Left lung (tissue), 10 donors: ENCODE measurements around the gene CAPZA1. TPM values are rescaled to one million over a fixed set of nuclear protein-coding genes. Genes with fewer than 3 reads are reported as not detected.

Experiments used
- ATAC-seq: fragments of 200-7000 bp; cut with Tn5 transposase; one replicate; pipeline ENCODE4 v1.9.1; 2020; ENCODE audit warnings: moderate library complexity
- DNase-seq, 4 donors: peaks; one replicate each; pipeline ENCODE4 v3.0.0-alpha.2; 2013 to 2020
- H3K27ac ChIP-seq, 2 donors: fragments of 200-600 bp; sonication (generic) in 1 of 2; one replicate each; pipeline versions ENCODE4 v1.5.0 to v1.8.0; 2020 to 2021
- H3K27me3 ChIP-seq, 2 donors: fragments of 200-600 bp; sonication (generic) in 1 of 2; one replicate each; pipeline versions ENCODE4 v1.5.0 to v1.8.0; 2020 to 2021
- H3K36me3 ChIP-seq, 2 donors: fragments of 200-600 bp; sonication (generic) in 1 of 2; one replicate each; pipeline versions ENCODE4 v1.5.0 to v1.8.0; 2020 to 2021
- H3K4me1 ChIP-seq, 2 donors: fragments of 200-600 bp; one replicate each; pipeline ENCODE4 v1.8.0; 2021
- H3K4me3 ChIP-seq, 2 donors: fragments of 200-600 bp; sonication (generic) in 1 of 2; one replicate each; pipeline versions ENCODE4 v1.5.0 to v1.8.0; 2020 to 2021; ENCODE audit warnings: mild to moderate bottlenecking in 1 of 2
- H3K9me3 ChIP-seq, 2 donors: fragments of 200-600 bp; sonication (generic) in 1 of 2; one replicate each; pipeline versions ENCODE4 v1.5.0 to v1.8.0; 2020 to 2021
- intact Hi-C, 2 donors: fragments of 100-400 bp; cut with DNase I; formaldehyde crosslinking; loops; one replicate each; pipeline versions ENCODE4 v1.11.2 to v1.14.2; 2022
- polyA plus RNA-seq, 6 donors: library from polyadenylated mRNA; unstranded; fragments of 120-200 nt; gene quantifications; one replicate each; pipeline ENCODE4 v1.2.1, GENCODE V29; 2013; ENCODE audit not compliant: insufficient read length in 6 of 6
- total RNA-seq, 2 donors: library from RNA; stranded (reverse); fragmentation: NEBNext Ultra II Directional; extraction: Animal tissue kit (Norgen Biotek cat#: 25700); gene quantifications; one replicate each; pipeline ENCODE4 v1.2.1, GENCODE V29; 2021
- TF ChIP-seq, protein P1 (sequence below), 2 donors: fragments of 200-600 bp; sonication (generic) in 1 of 2; IDR thresholded peaks; one replicate each; pipeline versions ENCODE4 v1.5.0 to v1.8.0; 2021; ENCODE audit warnings: antibody characterized with exemption in 2 of 2
- donor health status: DM: no; HTN: yes; CAD: no.
- donor health status: DM: no; HTN: no; CAD: no.

The CAPZA1 gene
- total and polyA plus RNA-seq, 8 donors: 122 to 167 (median 146) TPM

DNA sequence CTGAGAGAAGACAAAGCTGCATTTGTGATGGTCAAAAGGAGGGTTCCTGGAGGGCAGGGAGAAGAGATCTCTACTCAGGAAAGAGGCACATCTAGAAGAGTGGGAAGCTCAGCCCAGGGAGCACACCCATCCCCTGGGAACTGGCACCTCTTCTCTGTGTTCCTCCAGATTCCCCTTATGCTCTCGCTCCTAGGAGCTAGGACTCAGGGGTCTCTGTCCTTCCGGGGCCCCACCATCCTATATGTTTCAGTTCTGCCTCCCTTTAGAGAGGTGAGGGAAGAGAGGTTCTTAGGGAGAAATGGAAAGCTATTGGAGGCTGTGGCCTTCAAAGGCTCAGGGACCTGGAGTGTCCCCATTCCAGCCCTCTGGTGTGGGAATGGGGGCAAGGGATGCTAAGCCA, 100.1 kb downstream of the CAPZA1 start:
- Histone ChIP-seq H3K36me3 (no peaks in the 10 kb centered on the region), H3K4me3 (no peak overlapping the region), H3K27me3 (peaks cover 0 to 51% of the 10 kb centered on the region in 2 donors), H3K4me1 (peaks cover 13 to 34% of the 10 kb centered on the region in 2 donors), H3K9me3 (no peaks in the 10 kb centered on the region), H3K27ac (no peak overlapping the region)
- ATAC-seq: no peak
- TF ChIP-seq, protein P1, sequence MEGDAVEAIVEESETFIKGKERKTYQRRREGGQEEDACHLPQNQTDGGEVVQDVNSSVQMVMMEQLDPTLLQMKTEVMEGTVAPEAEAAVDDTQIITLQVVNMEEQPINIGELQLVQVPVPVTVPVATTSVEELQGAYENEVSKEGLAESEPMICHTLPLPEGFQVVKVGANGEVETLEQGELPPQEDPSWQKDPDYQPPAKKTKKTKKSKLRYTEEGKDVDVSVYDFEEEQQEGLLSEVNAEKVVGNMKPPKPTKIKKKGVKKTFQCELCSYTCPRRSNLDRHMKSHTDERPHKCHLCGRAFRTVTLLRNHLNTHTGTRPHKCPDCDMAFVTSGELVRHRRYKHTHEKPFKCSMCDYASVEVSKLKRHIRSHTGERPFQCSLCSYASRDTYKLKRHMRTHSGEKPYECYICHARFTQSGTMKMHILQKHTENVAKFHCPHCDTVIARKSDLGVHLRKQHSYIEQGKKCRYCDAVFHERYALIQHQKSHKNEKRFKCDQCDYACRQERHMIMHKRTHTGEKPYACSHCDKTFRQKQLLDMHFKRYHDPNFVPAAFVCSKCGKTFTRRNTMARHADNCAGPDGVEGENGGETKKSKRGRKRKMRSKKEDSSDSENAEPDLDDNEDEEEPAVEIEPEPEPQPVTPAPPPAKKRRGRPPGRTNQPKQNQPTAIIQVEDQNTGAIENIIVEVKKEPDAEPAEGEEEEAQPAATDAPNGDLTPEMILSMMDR (IDR thresholded peaks at IDR 0.05): no peak
- intact Hi-C loops: loop anchor here (5.0 to 10.0 kb wide), 2 partner anchors 83 to 85 kb away; no protein-coding TSS in a partner anchor
- no peak for DNase-seq

DNA sequence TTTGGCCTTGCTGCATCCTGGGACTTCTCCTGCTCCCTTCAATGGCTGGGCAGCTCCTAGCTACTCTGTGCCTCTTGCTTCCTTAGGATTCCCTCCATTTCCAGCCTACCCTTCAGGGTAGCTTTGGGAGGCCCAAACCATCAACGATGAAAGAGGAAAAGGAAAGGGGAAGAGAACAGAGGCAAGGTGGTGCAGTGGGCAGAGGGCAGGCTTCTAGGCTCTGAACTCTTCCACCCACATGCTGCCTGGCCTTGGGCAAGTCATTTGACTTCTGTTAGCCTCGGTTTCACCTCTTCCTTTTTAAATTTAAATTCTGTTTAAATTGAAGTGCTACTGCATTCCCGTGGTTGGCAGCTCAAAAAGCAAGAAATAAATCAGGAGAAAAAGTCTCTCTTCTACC, 101.2 kb downstream of the CAPZA1 start:
- TF ChIP-seq, protein P1 (IDR thresholded peaks at IDR 0.05): no peak
- no peaks in the 10 kb centered on the region for H3K36me3 ChIP-seq
- ATAC-seq (no peak), DNase-seq (no peak)
- no peak overlapping the region for H3K27ac ChIP-seq
- intact Hi-C loops: loop anchor here in 1 of 2 donors (10.0 kb wide), 1 partner anchor 84 kb away; no protein-coding TSS in a partner anchor
- H3K27me3 ChIP-seq: peaks cover 0 to 48% of the 10 kb centered on the region in 2 donors
- H3K4me1 ChIP-seq: peaks cover 10 to 27% of the 10 kb centered on the region in 2 donors
- H3K9me3 ChIP-seq: no peaks in the 10 kb centered on the region
- H3K4me3 ChIP-seq: no peak overlapping the region

Other genes starting within 250 kb of the CAPZA1 start
- gene CTTNBP2NL, start 223.6 kb upstream of the CAPZA1 start, total RNA-seq: 10 to 100 TPM; 42.3 to 49.2 TPM
- 10 to 100 TPM; 34.6 to 40.8 (median 36.9) TPM for gene CTTNBP2NL, start 223.6 kb upstream of the CAPZA1 start, polyA plus RNA-seq
- 1 to 10 TPM; 4.5 to 5.3 TPM for gene WNT2B, start 110.9 kb upstream of the CAPZA1 start, total RNA-seq
- 1 to 10 TPM; 3.6 to 6.1 (median 5.0) TPM for gene WNT2B, start 110.9 kb upstream of the CAPZA1 start, polyA plus RNA-seq
- gene ST7L, start 691 bp upstream of the CAPZA1 start, total RNA-seq: 10 to 100 TPM; 15.9 to 23.6 TPM
- 10 to 100 TPM; 26.4 to 35.2 (median 28.0) TPM for gene ST7L, start 691 bp upstream of the CAPZA1 start, polyA plus RNA-seq
- gene MOV10, start 54.8 kb downstream of the CAPZA1 start, total RNA-seq: 10 to 100 TPM; 57.8 to 59.0 TPM
- gene MOV10, start 54.8 kb downstream of the CAPZA1 start, polyA plus RNA-seq: 10 to 100 TPM; 69.5 to 81.3 (median 75.0) TPM
- 100 to 1,000 TPM; 195 to 197 TPM for gene RHOC, start 87.3 kb downstream of the CAPZA1 start, total RNA-seq
- gene RHOC, start 87.3 kb downstream of the CAPZA1 start, polyA plus RNA-seq: 100 to 1,000 TPM; 204 to 259 (median 210) TPM
- under 1 TPM; 0.76 to 0.93 TPM for gene PPM1J, start 95.5 kb downstream of the CAPZA1 start, total RNA-seq
- under 1 TPM; 0.47 to 0.72 (median 0.62) TPM for gene PPM1J, start 95.5 kb downstream of the CAPZA1 start, polyA plus RNA-seq